A549 (cell line): Measurements from ENCODE around the gene RUBCN. TPM values are rescaled to one million over a fixed set of nuclear protein-coding genes. Genes with fewer than 3 reads are reported as not detected.

ENCODE experiments used
- ATAC-seq, 2 experiments: fragments of 200-7000 bp in 1 of 2; fragments of >200 bp in 1 of 2; cut with Nextera tagmentation in 1 of 2; cut with Tn5 transposase in 1 of 2; 3 replicates each; pipeline versions ENCODE4 v1.8.0 to v1.9.1; 2018 to 2020; ENCODE audit warnings: mild to moderate bottlenecking in 1 of 2, moderate library complexity in 1 of 2
- CTCF ChIA-PET: fragments of 300-600 bp; sonication (Branson Sonifier 250); formaldehyde crosslinking; extraction: SDS; loops from one replicate; lab custom pipeline; 2021; ENCODE audit warnings: antibody characterized with exemption, inconsistent platforms; lab: Yijun Ruan, JAX
- POLR2A ChIA-PET: fragments of 350-600 bp; formaldehyde crosslinking; extraction: SDS; loops from one replicate; lab custom pipeline; 2021; ENCODE audit warnings: antibody characterized with exemption, inconsistent platforms; lab: Yijun Ruan, JAX
- DNase-seq, 2 experiments: peaks; one replicate each; pipeline versions ENCODE4 v3.0.0 to v3.0.0-alpha.2; 2011 to 2016; ENCODE audit warnings: low read depth in 1 of 2, low spot score in 1 of 2
- FAIRE-seq: peaks from 2 replicates; lab custom pipeline; 2011; peaks lifted over from hg19 to GRCh38; lab: Jason Lieb, UNC
- H3K27ac ChIP-seq, 2 experiments: fragments of >200 bp; sonication (Bioruptor Twin); formaldehyde crosslinking; 3 replicates each; pipeline ENCODE4 v1.5.1; 2016 to 2017
- H3K4me1 ChIP-seq: fragments of >200 bp; sonication (Bioruptor Twin); formaldehyde crosslinking; 3 replicates; pipeline ENCODE4 v1.6.1; 2016
- H3K4me2 ChIP-seq: fragments of >200 bp; sonication (Bioruptor Twin); formaldehyde crosslinking; 3 replicates; pipeline ENCODE4 v1.6.1; 2016
- H3K4me3 ChIP-seq: fragments of >200 bp; sonication (Bioruptor Twin); formaldehyde crosslinking; 3 replicates; pipeline ENCODE4 v1.5.1; 2016
- H3K9me3 ChIP-seq: fragments of >200 bp; sonication (Bioruptor Twin); formaldehyde crosslinking; 3 replicates; pipeline ENCODE4 v1.6.1; 2016
- BHLHE40 ChIP-seq: IDR thresholded peaks from 2 replicates; pipeline ENCODE4 v1.6.1; 2012; ENCODE audit warnings: low read depth, low read length, inconsistent platforms
- CBX2 ChIP-seq: fragments of 200-600 bp; sonication (generic); IDR thresholded peaks from 2 replicates; pipeline ENCODE4 v1.6.1; 2016; ENCODE audit warnings: low read depth, mild to moderate bottlenecking, borderline replicate concordance
- CBX8 ChIP-seq: fragments of 200-600 bp; sonication (generic); IDR thresholded peaks from 2 replicates; pipeline ENCODE4 v1.6.1; 2016
- CEBPB ChIP-seq, 2 experiments: fragments of >200 bp in 1 of 2; sonication (Bioruptor Twin) in 1 of 2; formaldehyde crosslinking in 1 of 2; IDR thresholded peaks; 2 replicates each; pipeline ENCODE4 v1.6.1; 2012 to 2016
- CHD4 ChIP-seq: fragments of 200-600 bp; sonication (generic); IDR thresholded peaks from 2 replicates; pipeline ENCODE4 v1.6.1; 2016; ENCODE audit warnings: antibody characterized with exemption, mild to moderate bottlenecking, borderline replicate concordance
- EP300 ChIP-seq, 2 experiments: fragments of >200 bp; sonication (Bioruptor Twin); formaldehyde crosslinking; IDR thresholded peaks; 2 replicates in 1 of 2; 3 replicates in 1 of 2; pipeline ENCODE4 v1.6.1; 2016 to 2017
- FOXS1 ChIP-seq: fragments of 250-450 bp; sonication (Bioruptor Pico); IDR thresholded peaks from 2 replicates; pipeline ENCODE4 v1.5.0; 2020; ENCODE audit warnings: mild to moderate bottlenecking, moderate library complexity
- GATA3 ChIP-seq: IDR thresholded peaks from 2 replicates; pipeline ENCODE4 v1.6.1; 2012; ENCODE audit warnings: borderline replicate concordance
- HDAC2 ChIP-seq: fragments of 200-600 bp; sonication (generic); IDR thresholded peaks from 2 replicates; pipeline ENCODE4 v1.6.1; 2016
- HOXB13 ChIP-seq: fragments of 250-450 bp; sonication (Bioruptor Pico); IDR thresholded peaks from 2 replicates; pipeline ENCODE4 v1.5.0; 2020; ENCODE audit warnings: low read depth, mild to moderate bottlenecking, moderate library complexity
- JUN ChIP-seq, 2 experiments: fragments of >200 bp; sonication (Bioruptor Twin); formaldehyde crosslinking; IDR thresholded peaks; 2 replicates in 1 of 2; 3 replicates in 1 of 2; pipeline ENCODE4 v1.6.1; 2016 to 2017
- MAFK ChIP-seq: fragments of 450-650 bp; IDR thresholded peaks from 2 replicates; pipeline ENCODE4 v1.6.1; 2014; ENCODE audit not compliant: partially characterized antibody
- NPAS2 ChIP-seq: fragments of 250-450 bp; sonication (Bioruptor Pico); IDR thresholded peaks from 2 replicates; pipeline ENCODE4 v1.8.0; 2022; ENCODE audit warnings: mild to moderate bottlenecking, moderate library complexity, borderline replicate concordance
- NR3C1 ChIP-seq: fragments of >200 bp; sonication (Bioruptor Twin); formaldehyde crosslinking; IDR thresholded peaks from 3 replicates; pipeline ENCODE4 v1.6.1; 2017
- PHF8 ChIP-seq: fragments of 200-600 bp; sonication (generic); IDR thresholded peaks from 2 replicates; pipeline ENCODE4 v1.6.1; 2016; ENCODE audit warnings: low read depth, mild to moderate bottlenecking, antibody characterized with exemption, moderate library complexity, borderline replicate concordance
- POLR2AphosphoS2 ChIP-seq: conservative IDR thresholded peaks from 2 replicates; pipeline ENCODE4 v1.6.1; 2012; ENCODE audit warnings: low read length, improper control_type of control experiment, inconsistent platforms
- RAD21 ChIP-seq, 2 experiments: fragments of >200 bp in 1 of 2; sonication (Bioruptor Twin) in 1 of 2; formaldehyde crosslinking in 1 of 2; IDR thresholded peaks in 1 of 2; conservative IDR thresholded peaks in 1 of 2; 2 replicates in 1 of 2; 3 replicates in 1 of 2; pipeline ENCODE4 v1.6.1; 2012 to 2018; ENCODE audit warnings: inconsistent platforms in 1 of 2
- SMC3 ChIP-seq: fragments of >200 bp; sonication (Bioruptor Twin); formaldehyde crosslinking; IDR thresholded peaks from 3 replicates; pipeline ENCODE4 v1.6.1; 2018; ENCODE audit warnings: inconsistent platforms
- SREBF2 ChIP-seq: fragments of 450-650 bp; IDR thresholded peaks from 2 replicates; pipeline ENCODE4 v1.6.1; 2014; ENCODE audit warnings: mild to moderate bottlenecking, moderate library complexity
- WGBS: methylation state at CpG from one replicate; pipeline ENCODE4 v1.1.6; 2017; ENCODE audit errors: missing lambda C conversion rate; 5-methylcytosine and 5-hydroxymethylcytosine counted together
- polyA plus RNA-seq, 4 experiments: library from polyadenylated mRNA; depleted of rRNA in 3 of 4; stranded (reverse); fragments of >200 nt; fragmentation: RNase III in 1 of 4; extraction: RNeasy Plus Mini Kit Qiagen cat#74134 plus additional on column Dnase treatment in 1 of 4; gene quantifications; 2 replicates in 3 of 4; 3 replicates in 1 of 4; pipeline ENCODE4 v1.2.3, GENCODE V29; 2011 to 2017
- TF ChIP-seq, protein P1 (sequence below): fragments of 250-450 bp; sonication (Bioruptor Pico); IDR thresholded peaks from 2 replicates; pipeline ENCODE4 v1.5.0; 2021; ENCODE audit warnings: mild to moderate bottlenecking, moderate library complexity, borderline replicate concordance
- TF ChIP-seq, protein P2 (sequence below): IDR thresholded peaks from 2 replicates; pipeline ENCODE4 v1.6.1; 2012; ENCODE audit warnings: low read depth, borderline replicate concordance
- TF ChIP-seq, protein P3 (sequence below): IDR thresholded peaks from 2 replicates; pipeline ENCODE4 v1.6.1; 2012
- TF ChIP-seq, protein P4 (sequence below): fragments of >200 bp; sonication (Bioruptor Twin); formaldehyde crosslinking; IDR thresholded peaks from 3 replicates; pipeline ENCODE4 v1.6.1; 2016

The RUBCN gene
- polyA plus RNA-seq, 2 of the 4 experiments (the other 2 are of a cell fraction) = 6.5 to 8.2 TPM

DNA sequence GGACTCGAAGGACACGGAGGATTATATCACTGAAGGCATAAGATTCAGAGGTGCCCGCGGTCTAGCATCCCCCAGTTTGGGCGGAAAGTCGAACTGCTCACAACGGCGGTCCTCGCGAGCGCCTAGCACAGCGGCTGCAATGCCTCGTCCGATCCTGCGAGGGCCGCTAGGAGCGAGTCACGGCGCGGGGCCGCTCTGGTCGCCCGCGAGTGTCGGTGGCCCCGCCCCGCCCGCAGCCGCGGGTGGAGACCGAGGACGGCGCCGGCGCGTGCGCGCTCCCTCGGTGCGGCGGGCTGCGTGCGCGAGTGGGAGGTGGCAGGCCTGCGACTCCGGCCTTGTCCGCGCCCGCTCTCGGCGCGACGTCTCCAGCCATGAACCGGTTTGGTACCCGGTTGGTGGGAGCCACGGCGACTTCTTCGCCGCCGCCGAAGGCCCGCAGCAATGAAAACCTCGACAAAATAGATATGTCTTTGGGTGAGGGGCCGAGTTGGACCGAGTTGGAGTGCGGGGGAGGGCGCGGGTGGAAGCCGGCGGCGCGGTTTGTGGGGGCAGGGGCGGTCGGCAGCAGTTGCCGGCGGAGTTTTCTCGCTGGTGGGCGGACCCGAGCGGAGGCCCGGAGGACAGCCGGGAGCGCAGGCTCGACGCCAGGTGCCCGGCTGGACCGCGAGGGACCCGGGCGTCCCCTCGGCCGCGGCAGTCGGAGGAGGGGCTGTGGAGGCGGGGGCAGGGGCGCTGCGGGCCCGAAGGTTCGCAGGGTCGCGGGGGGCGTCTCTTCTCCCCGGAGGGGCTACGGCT, 13.1 kb upstream of the RUBCN start, which contains the start of gene FYTTD1 (continued):
- TF ChIP-seq, protein P1, sequence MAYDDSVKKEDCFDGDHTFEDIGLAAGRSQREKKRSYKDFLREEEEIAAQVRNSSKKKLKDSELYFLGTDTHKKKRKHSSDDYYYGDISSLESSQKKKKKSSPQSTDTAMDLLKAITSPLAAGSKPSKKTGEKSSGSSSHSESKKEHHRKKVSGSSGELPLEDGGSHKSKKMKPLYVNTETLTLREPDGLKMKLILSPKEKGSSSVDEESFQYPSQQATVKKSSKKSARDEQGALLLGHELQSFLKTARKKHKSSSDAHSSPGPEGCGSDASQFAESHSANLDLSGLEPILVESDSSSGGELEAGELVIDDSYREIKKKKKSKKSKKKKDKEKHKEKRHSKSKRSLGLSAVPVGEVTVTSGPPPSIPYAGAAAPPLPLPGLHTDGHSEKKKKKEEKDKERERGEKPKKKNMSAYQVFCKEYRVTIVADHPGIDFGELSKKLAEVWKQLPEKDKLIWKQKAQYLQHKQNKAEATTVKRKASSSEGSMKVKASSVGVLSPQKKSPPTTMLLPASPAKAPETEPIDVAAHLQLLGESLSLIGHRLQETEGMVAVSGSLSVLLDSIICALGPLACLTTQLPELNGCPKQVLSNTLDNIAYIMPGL (CRISPR knock-in tag) = no peak
- TF ChIP-seq SMC3 (0 out of 3 replicates have a peak, but pooled peaks have one; percentile 22), POLR2AphosphoS2 (no peak), SREBF2 (no peak), GATA3 (no peak), CBX2 (no peak), CBX8 (no peak), BHLHE40 (no peak), MAFK (no peak), PHF8 (peak; percentile 61), CHD4 (no peak), NPAS2 (CRISPR knock-in tag) (no peak), FOXS1 (CRISPR knock-in tag) (no peak), EP300 (IDR thresholded peaks at IDR 0.05) (no peak), RAD21 (conservative IDR thresholded peaks at IDR 0.05 in 1 of 2, IDR thresholded peaks at IDR 0.05 in 1 of 2) (no peak; a peak in 1 of 5 replicates), CEBPB (IDR thresholded peaks at IDR 0.05) (no peak), HDAC2 (no peak), JUN (IDR thresholded peaks at IDR 0.05) (peak in 1 of 2 experiments; percentile 54; a peak in 2 of 5 replicates)
- TF ChIP-seq, protein P2, sequence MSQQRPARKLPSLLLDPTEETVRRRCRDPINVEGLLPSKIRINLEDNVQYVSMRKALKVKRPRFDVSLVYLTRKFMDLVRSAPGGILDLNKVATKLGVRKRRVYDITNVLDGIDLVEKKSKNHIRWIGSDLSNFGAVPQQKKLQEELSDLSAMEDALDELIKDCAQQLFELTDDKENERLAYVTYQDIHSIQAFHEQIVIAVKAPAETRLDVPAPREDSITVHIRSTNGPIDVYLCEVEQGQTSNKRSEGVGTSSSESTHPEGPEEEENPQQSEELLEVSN = peak; percentile 78
- TF ChIP-seq, protein P3, sequence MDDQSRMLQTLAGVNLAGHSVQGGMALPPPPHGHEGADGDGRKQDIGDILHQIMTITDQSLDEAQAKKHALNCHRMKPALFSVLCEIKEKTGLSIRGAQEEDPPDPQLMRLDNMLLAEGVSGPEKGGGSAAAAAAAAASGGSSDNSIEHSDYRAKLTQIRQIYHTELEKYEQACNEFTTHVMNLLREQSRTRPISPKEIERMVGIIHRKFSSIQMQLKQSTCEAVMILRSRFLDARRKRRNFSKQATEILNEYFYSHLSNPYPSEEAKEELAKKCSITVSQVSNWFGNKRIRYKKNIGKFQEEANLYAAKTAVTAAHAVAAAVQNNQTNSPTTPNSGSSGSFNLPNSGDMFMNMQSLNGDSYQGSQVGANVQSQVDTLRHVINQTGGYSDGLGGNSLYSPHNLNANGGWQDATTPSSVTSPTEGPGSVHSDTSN = no peak

DNA sequence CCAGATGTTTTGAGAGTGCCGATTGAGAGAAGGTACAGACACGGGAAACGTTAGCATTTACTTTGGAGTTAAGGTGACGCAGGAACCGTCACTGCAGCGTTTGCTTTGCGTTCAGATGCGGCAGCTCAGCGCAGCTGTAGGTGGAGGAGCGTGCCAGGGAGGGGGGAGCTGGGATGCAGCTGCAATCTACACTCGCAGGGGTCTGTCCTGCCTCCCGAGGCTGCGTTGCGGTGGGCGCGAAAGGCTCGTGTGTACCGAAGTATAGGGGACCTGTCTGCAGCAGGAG, 12.6 kb upstream of the RUBCN start:
- peak overlapping the region; percentile 98 for H3K4me2 ChIP-seq
- ATAC-seq (peak; percentile 71 to 78), FAIRE-seq (no peak), DNase-seq (peak; percentile 49 to 53)
- peak overlapping the region; percentile 78 to 98 for H3K27ac ChIP-seq
- ChIA-PET CTCF (interaction anchor here (0.9 to 1.1 kb wide), 2 partner anchors 72 to 1794 kb away, joined by 3 read pairs; no protein-coding TSS in a partner anchor), POLR2A (interaction anchor here (0.5 to 1.0 kb wide), 2 partner anchors 13 to 23 kb away, joined by 3 to 4 read pairs; partner anchors contain the start of gene RUBCN)
- 1% methylated on average over 18 of the region's 18 CpGs for WGBS
- H3K4me1 ChIP-seq = peaks cover 18% of the 10 kb centered on the region
- TF ChIP-seq, protein P4, sequence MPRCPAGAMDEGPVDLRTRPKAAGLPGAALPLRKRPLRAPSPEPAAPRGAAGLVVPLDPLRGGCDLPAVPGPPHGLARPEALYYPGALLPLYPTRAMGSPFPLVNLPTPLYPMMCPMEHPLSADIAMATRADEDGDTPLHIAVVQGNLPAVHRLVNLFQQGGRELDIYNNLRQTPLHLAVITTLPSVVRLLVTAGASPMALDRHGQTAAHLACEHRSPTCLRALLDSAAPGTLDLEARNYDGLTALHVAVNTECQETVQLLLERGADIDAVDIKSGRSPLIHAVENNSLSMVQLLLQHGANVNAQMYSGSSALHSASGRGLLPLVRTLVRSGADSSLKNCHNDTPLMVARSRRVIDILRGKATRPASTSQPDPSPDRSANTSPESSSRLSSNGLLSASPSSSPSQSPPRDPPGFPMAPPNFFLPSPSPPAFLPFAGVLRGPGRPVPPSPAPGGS = no peak
- TF ChIP-seq MAFK (no peak), NR3C1 (no peak), HOXB13 (CRISPR knock-in tag) (no peak)
- TF ChIP-seq, protein P1 (CRISPR knock-in tag) = no peak
- peak overlapping the region; percentile 86 for H3K4me3 ChIP-seq
- no peaks in the 10 kb centered on the region for H3K9me3 ChIP-seq
